Measurements from ENCODE around the gene ABCG8.

- peak in 2 of 12 donors; percentile 11 to 24 for TF ChIP-seq CTCF (IDR thresholded peaks at IDR 0.05)
- TF ChIP-seq POLR2A (IDR thresholded peaks at IDR 0.05) = no peak
Measured at GRCh38 chr2:43798300-43798699, 40.5 kb upstream of the ABCG8 start.
